Measurements from ENCODE around the gene OPCML. TPM values are rescaled to one million over a fixed set of nuclear protein-coding genes. Genes with fewer than 3 reads are reported as not detected.

OPCML gene
- polyA plus RNA-seq, 1 donor (not counting 4 experiments of a cell fraction or from before 2014, with no cell fraction given), result 0.04 TPM

DNA sequence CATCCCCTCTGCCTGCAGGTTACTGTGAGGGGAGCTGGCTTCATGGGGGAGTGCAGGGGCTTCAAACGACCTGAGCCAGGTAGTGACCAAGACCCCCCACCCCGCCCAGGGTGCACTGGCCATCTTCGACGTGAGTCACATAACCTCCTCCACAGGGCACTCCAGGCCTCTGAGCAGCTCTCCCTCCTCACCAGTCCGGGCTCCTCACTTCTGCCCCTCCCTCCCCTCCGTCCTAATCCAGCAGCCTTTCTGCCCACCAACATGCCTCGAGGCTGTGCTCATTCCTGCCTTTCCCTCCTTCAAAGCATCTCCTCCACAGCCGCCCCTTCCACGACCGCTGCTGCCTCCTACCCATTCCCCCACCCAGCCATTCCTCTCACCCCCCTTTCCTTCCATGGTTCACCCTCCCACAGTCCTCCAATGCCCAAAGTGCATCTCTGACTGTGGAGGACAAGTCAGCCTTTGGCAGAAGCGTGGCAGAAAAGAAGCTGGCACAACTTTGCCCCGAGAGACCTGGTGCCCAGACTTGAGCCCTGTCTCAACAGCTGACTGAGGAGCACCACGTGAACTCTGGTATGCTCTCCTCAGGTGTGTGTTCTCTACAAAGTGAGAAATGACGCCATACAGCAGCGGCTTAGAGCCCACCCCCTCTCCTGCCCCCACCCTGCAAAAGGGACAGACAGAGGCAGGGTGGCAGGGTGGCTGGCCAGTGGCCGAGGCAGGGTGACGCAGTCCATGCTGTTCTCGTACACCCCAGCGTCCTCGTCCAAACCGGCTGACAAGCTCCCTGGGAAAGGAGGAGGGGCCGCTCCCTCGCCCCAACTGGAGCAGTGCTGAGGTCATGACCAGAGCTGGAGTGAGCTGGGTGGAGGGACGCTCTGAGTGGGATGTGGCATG lies 30.4 kb downstream of the OPCML start:
- no peaks in the 10 kb centered on the region for H3K9me3 ChIP-seq (ENCODE audit: control insufficient read depth, low read depth, low read length)
- H3K9me1 ChIP-seq (ENCODE audit: control insufficient read depth, extremely low read depth, insufficient read depth, low read length), result no peaks in the 10 kb centered on the region
- no peak overlapping the region for H3K27ac ChIP-seq (ENCODE audit: control insufficient read depth, insufficient read depth, low read length)
- no peaks in the 10 kb centered on the region for H3K27me3 ChIP-seq (ENCODE audit: control insufficient read depth, extremely low read depth, insufficient read depth, low read length)
- H3K9ac ChIP-seq (ENCODE audit: control insufficient read depth, extremely low read depth, insufficient read depth, low read length), result no peak overlapping the region
- no peaks in the 10 kb centered on the region for H3K4me1 ChIP-seq (ENCODE audit: control insufficient read depth, extremely low read depth, insufficient read depth, low read length)
- H3K4me3 ChIP-seq (ENCODE audit: control insufficient read depth in 2 of 3, extremely low read depth in 1 of 3, insufficient read depth in 2 of 3, low read depth in 1 of 3, low read length in 3 of 3), result no peak overlapping the region
- dilution Hi-C loops (cut with MboI; ENCODE audit: extremely low pct_ligation_motif_present, low sequenced_read_pairs), result no loop called here
- H3K4me2 ChIP-seq (ENCODE audit: control insufficient read depth, extremely low read depth, insufficient read depth, low read depth, low read length), result no peak overlapping the region
- no peaks in the 10 kb centered on the region for H3K79me2 ChIP-seq (ENCODE audit: control insufficient read depth, insufficient read depth, low read length)
- H2AFZ ChIP-seq (ENCODE audit: control insufficient read depth, low read length), result no peak overlapping the region
- H4K20me1 ChIP-seq (ENCODE audit: control insufficient read depth, extremely low read depth, insufficient read depth, low read length), result no peaks in the 10 kb centered on the region
- no peaks in the 10 kb centered on the region for H3K36me3 ChIP-seq (ENCODE audit: control insufficient read depth in 2 of 2, extremely low read depth in 1 of 2, insufficient read depth in 2 of 2, low read length in 2 of 2)
- no peak for TF ChIP-seq EZH2 (IDR thresholded peaks at IDR 0.05; ENCODE audit: low read length)
- TF ChIP-seq, protein P1, sequence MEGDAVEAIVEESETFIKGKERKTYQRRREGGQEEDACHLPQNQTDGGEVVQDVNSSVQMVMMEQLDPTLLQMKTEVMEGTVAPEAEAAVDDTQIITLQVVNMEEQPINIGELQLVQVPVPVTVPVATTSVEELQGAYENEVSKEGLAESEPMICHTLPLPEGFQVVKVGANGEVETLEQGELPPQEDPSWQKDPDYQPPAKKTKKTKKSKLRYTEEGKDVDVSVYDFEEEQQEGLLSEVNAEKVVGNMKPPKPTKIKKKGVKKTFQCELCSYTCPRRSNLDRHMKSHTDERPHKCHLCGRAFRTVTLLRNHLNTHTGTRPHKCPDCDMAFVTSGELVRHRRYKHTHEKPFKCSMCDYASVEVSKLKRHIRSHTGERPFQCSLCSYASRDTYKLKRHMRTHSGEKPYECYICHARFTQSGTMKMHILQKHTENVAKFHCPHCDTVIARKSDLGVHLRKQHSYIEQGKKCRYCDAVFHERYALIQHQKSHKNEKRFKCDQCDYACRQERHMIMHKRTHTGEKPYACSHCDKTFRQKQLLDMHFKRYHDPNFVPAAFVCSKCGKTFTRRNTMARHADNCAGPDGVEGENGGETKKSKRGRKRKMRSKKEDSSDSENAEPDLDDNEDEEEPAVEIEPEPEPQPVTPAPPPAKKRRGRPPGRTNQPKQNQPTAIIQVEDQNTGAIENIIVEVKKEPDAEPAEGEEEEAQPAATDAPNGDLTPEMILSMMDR (optimal IDR thresholded peaks at IDR 0.05 in 1 of 3, IDR thresholded peaks at IDR 0.05 in 1 of 3, conservative IDR thresholded peaks at IDR 0.05 in 1 of 3; ENCODE audit: extremely low read depth in 1 of 3, insufficient read depth in 2 of 3, low read length in 3 of 3), result no peak
- DNase-seq (ENCODE audit: low read depth, low spot score) (no peak), FAIRE-seq (no peak)

DNA sequence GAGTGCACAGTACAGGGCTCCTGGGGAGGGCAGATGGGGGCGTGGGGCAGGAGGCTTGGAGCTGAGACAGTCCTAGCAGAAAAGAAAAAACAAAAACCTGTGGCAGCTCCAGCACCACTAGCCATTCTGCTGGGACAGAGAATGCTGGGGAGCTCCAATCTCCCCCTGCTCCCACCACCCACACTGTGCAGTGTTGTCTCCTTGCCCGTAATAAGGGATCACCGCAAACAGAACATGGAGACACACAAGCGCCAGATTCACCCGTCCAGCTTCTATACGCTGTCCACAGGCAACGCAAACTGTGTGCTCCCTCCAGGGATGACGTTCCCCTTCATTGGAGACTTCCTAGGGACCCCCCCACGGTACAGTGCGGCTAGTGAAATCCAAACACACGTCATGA lies 31.4 kb downstream of the OPCML start:
- Histone ChIP-seq H3K36me3 (ENCODE audit: control insufficient read depth in 2 of 2, extremely low read depth in 1 of 2, insufficient read depth in 2 of 2, low read length in 2 of 2) (no peaks in the 10 kb centered on the region), H3K4me3 (ENCODE audit: control insufficient read depth in 2 of 3, extremely low read depth in 1 of 3, insufficient read depth in 2 of 3, low read depth in 1 of 3, low read length in 3 of 3) (no peak overlapping the region), H3K79me2 (ENCODE audit: control insufficient read depth, insufficient read depth, low read length) (no peaks in the 10 kb centered on the region), H3K27ac (ENCODE audit: control insufficient read depth, insufficient read depth, low read length) (no peak overlapping the region), H3K9me1 (ENCODE audit: control insufficient read depth, extremely low read depth, insufficient read depth, low read length) (no peaks in the 10 kb centered on the region), H3K4me1 (ENCODE audit: control insufficient read depth, extremely low read depth, insufficient read depth, low read length) (no peaks in the 10 kb centered on the region), H3K27me3 (ENCODE audit: control insufficient read depth, extremely low read depth, insufficient read depth, low read length) (no peaks in the 10 kb centered on the region), H3K9ac (ENCODE audit: control insufficient read depth, extremely low read depth, insufficient read depth, low read length) (no peak overlapping the region), H3K4me2 (ENCODE audit: control insufficient read depth, extremely low read depth, insufficient read depth, low read depth, low read length) (no peak overlapping the region), H3K9me3 (ENCODE audit: control insufficient read depth, low read depth, low read length) (no peaks in the 10 kb centered on the region), H2AFZ (ENCODE audit: control insufficient read depth, low read length) (no peak overlapping the region), H4K20me1 (ENCODE audit: control insufficient read depth, extremely low read depth, insufficient read depth, low read length) (no peaks in the 10 kb centered on the region)
- DNase-seq (ENCODE audit: low read depth, low spot score) (no peak), FAIRE-seq (no peak)
- dilution Hi-C loops (cut with MboI; ENCODE audit: extremely low pct_ligation_motif_present, low sequenced_read_pairs), result no loop called here
- no peak for TF ChIP-seq EZH2 (IDR thresholded peaks at IDR 0.05; ENCODE audit: low read length)
- TF ChIP-seq, protein P1 (optimal IDR thresholded peaks at IDR 0.05 in 1 of 3, IDR thresholded peaks at IDR 0.05 in 1 of 3, conservative IDR thresholded peaks at IDR 0.05 in 1 of 3; ENCODE audit: extremely low read depth in 1 of 3, insufficient read depth in 2 of 3, low read length in 3 of 3), result no peak

Data from keratinocyte (primary cell).